GM21367 (cell line): ENCODE results near the gene PFKFB1.
"Not testable (repeated sequence)": the region's sequence is repeated elsewhere in the genome, so short reads cannot be mapped to it uniquely, and the experiment has no call there.

Source experiments
- ATAC-seq: cut with Tn5 transposase; IDR thresholded peaks from one replicate; pipeline ENCODE4 v1.9.1; 2021; ENCODE audit not compliant: unreplicated experiment

PFKFB1 gene

GRCh38 chrX:54994668-54995351 lies 822 bp upstream of the PFKFB1 start:
- ATAC-seq: no peak

GRCh38 chrX:54992911-54993622 lies 921 bp downstream of the PFKFB1 start:
- ATAC-seq: no peak

DNA sequence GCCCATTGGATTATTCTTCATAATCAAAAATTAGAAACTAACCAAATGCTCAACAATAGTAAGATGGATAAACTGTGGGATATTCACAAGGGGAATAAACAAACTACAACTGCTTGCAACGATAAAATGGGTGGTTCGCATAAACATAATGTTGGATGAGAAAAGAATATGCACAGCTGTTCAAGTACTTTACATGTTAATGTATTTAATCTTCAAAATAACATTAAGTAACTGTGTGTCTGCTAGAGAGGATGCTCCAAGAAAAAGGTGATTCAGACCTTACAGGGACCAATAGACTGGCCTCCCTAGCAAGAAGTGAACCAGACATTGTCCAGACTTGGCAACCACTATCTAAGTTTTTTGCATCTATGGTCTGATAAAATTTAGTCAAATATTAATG lies 2.3 kb downstream of the PFKFB1 start:
- ATAC-seq: no peak

GRCh38 chrX:54983306-54983705 lies 10.7 kb downstream of the PFKFB1 start:
- not testable (repeated sequence) for ATAC-seq

GRCh38 chrX:54980334-54980733 lies 13.7 kb downstream of the PFKFB1 start:
- ATAC-seq: no peak

DNA sequence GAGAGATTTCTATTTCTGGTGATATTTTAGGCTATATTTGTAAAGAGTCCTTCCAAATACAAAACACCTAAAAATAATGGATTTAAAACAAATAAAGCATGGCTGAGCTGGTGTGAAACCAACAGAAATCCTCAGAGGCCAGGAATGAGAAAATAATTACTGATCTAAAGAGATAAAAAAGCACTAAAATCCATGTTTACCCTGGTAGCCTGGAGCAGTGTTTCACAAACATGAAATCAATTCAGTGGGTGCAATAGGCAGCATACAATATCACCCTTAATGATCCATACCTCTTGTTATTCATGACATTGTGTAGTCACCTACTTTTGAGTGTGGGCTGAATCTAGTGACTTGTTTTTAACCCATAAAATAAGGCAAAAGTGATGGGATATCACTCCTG lies 14.6 kb downstream of the PFKFB1 start:
- ATAC-seq: no peak

- ATAC-seq: no peak
These were observed 15.5 kb downstream of the PFKFB1 start for GRCh38 chrX:54978448-54978847.

GRCh38 chrX:54977387-54977786 lies 16.6 kb downstream of the PFKFB1 start:
- ATAC-seq: no peak

- no peak for ATAC-seq
These were observed 29.1 kb downstream of the PFKFB1 start for GRCh38 chrX:54964766-54965497.

GRCh38 chrX:54961750-54962149 lies 32.2 kb downstream of the PFKFB1 start:
- no peak for ATAC-seq

DNA sequence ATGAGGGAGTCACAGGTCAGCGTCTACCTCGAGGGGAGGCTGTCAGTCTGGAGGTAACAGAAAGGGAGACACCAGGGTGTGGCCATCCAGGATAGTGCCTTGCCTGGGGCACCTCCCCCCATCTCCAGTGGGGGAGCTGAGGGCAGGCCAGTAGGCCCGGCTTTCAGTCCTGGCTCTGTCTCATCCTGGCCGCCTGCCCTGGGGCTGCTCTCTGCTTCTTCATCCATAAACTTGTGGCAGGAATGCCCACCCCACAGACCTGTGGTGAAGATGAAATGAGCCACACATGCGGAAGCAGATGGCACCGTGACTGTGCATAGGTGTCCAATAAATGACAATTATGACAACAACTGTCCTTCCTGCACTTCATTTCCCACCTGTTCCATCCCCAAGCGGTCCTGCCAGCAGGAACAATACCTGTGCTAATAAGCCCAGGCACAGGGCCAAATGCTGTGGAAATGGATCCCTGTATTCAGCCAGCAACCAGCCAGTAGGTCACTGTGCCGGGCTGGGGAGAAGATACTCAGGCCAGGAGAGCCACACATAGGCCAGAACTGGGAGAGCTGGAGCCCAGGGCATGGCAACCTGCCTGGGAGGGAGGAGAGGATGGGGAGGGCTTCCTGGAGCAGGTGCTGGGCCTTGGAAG lies 43.1 kb downstream of the PFKFB1 start:
- ATAC-seq: no peak

DNA sequence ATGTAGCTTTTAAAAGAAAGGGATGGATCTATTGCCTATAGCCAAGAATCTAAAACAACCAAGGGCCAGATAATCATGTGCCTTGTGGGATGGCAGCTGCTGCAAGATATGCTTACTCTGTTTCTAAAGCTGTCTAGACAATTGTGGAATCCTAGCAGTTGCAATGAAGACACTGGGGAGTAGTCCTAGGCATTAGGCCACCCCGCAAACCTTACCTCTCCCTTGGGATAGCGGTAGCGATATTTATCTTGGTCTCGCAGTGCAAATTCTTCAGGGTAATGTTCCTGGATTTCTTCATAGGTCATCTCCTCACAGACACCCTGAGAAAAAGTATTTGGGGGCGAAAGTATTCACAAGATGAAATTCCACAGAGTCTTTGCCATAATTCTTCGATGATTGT lies 48.8 kb downstream of the PFKFB1 start:
- no peak for ATAC-seq

DNA sequence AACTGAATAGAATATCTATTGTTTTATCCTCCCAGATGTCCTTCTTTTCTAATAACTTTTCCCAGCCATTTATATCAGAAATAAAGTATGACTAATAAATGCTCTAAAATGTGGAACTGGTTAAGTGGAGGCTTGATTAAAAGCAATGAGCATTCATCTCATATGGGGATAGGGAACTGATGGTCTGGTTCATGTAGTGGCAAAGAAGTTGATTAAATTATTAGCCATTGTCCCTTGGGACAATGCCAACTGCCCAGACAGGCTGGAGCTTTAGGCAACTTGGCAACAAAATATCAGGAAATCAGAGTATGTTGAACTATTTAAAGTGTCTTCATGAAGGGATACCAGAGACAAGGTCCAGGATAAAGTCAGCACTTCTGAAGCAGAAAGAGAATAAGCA lies 49.2 kb downstream of the PFKFB1 start:
- no peak for ATAC-seq

DNA sequence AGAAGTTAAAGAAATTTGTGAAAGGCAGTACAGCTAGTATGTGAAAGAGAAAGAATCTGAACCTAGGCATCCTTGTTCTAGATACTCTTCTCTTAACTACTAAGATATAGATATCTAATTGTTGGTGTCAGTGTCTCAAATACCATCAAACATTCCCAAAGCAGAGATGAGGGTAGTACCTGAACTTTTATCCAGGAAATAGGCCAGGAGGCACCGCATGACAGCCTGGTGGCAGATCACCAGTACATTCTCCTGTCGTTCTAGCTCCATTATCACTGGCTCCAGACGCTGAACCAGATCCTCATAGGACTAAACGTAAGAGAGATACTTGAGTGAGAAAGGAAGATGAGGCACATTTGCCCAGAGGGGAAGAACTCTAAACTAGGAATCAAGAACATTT lies 56.6 kb downstream of the PFKFB1 start:
- no peak for ATAC-seq

DNA sequence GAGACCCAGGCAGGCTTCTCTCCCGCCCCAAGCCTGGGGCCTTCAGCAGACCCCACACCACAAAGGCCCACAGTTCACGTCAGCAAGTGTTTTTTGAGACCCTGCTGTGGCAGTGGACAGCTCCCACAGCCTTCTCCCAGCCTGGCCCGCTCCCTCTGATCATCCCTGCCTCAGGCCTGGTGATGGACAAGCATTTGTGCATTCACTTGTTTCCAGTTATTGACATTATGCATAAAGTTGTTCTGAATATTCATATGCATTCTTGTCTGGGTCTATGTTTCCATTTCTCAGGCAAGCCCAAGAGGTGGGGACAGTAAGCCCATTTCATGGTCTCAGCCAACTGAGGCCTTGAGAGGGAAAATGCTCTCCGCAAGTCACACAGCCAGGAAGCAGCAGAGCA lies 58.7 kb downstream of the PFKFB1 start:
- ATAC-seq: no peak

DNA sequence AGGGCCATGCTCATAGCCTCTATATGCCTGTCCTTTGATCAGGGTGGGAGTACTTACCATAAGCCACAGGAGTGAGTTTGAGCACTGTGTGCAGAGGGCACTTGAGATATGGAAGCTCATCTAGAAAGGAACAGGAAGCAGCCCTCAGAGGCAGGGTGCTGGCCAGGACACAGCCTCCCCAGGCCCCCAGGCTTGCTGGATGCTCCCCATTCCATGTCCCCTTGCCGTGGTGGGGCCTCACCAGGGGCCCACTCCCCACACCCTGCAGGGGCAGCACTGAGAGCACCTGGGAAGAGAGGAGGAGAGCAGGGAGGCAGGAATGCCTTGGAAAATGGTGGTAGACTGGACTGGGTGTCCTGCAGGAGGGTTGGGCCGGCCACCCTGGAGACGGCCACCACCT lies 59.1 kb downstream of the PFKFB1 start:
- no peak for ATAC-seq

DNA sequence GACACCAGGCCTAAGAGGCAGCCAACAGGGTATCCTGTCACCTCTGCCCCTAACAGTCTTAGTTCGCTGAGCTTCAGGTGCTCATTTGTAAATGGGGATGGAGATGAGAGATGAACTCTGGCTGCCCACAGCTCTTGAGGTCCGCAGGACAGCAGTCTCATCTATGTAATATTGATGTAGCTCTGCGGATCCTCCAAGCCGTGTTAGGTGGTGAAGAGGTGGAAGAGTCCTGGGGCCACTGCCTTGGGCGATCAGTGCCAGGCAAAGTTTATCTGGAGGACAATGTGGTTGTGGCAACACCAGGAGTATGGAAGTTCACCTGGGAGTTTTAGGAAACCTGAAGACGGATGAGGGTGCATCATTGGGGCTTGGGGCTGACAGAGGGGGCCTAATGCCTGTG lies 59.9 kb downstream of the PFKFB1 start:
- no peak for ATAC-seq

DNA sequence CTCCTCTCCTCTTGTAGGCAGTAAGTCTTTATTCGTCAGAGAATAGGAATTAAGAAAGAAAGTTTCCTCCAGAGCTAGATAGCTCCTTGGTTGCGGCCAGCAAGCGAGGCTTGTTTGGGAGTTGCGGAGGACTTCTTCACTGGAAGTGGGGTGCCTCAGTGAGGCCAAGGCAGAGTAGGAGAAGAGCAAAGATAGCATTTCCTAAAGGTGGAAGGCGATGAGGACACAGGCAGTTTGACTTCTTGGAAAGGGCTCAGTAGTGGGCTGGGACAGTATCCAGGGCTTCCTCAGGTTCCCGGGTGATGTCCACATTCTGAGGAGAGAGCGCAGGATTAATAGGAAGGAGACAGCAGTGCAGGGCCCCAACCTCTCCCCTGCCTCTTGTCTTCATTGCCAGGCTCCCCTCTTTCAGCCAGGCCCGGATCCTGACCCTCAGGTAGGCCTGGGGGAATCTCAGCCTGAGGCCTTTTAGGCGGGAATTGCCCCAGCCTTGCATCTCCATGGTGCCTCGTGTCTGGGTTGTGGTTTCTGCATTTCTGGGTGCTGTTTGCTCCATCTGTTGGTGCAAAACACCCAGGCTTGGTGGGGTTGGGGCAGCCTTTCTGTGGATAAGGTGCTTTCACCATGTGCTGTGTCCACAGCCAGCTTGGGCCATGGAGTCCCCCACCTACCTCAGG lies 60.7 kb downstream of the PFKFB1 start:
- no peak for ATAC-seq

- no peak for ATAC-seq
These were observed 62.9 kb downstream of the PFKFB1 start for GRCh38 chrX:54931107-54931506.

DNA sequence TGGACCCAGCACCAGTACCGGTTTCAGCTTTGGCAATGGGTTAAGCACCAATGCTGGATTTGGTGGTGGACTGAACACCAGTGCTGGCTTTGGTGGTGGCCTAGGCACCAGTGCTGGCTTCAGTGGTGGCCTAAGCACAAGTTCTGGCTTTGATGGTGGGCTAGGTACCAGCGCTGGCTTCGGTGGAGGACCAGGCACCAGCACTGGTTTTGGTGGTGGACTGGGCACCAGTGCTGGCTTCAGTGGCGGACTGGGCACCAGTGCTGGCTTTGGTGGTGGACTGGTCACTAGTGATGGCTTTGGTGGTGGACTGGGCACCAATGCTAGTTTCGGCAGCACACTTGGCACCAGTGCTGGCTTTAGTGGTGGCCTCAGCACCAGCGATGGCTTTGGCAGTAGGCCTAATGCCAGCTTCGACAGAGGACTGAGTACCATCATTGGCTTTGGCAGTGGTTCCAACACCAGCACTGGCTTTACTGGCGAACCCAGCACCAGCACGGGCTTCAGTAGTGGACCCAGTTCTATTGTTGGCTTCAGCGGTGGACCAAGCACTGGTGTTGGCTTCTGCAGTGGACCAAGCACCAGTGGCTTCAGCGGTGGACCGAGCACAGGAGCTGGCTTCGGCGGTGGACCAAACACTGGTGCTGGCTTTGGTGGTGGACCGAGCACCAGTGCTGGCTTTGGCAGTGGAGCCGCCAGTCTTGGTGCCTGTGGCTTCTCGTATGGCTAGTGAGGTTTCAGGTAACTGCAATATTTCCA lies 63.5 kb downstream of the PFKFB1 start:
- no peak for ATAC-seq
